SK-N-MC (cell line): ENCODE measurements around the gene SPTSSA.
"Not testable (repeated sequence)": the region's sequence is repeated elsewhere in the genome, so short reads cannot be mapped to it uniquely, and the experiment has no call there.

ENCODE experiments used
- DNase-seq: peaks from one replicate; pipeline ENCODE4 v3.0.0-alpha.2; 2011; ENCODE audit warnings: low read depth, low spot score
- H3K27ac ChIP-seq: fragments of 200-600 bp; sonication (generic); 2 replicates; pipeline ENCODE4 v1.5.1; 2016; ENCODE audit warnings: mixed run types
- H3K36me3 ChIP-seq: fragments of 200-600 bp; sonication (generic); 2 replicates; pipeline ENCODE4 v1.6.1; 2017; ENCODE audit warnings: antibody characterized with exemption, low read length, mixed read lengths; ENCODE audit not compliant: insufficient read depth
- H3K4me3 ChIP-seq: fragments of 200-600 bp; sonication (generic); 2 replicates; pipeline ENCODE4 v1.5.1; 2016
- H3K9ac ChIP-seq: fragments of 200-600 bp; sonication (generic); 2 replicates; pipeline ENCODE4 v1.8.0; 2017; ENCODE audit warnings: mixed run types, mixed read lengths; ENCODE audit not compliant: insufficient read length
- H3K9me3 ChIP-seq: fragments of 200-600 bp; sonication (generic); 2 replicates; pipeline ENCODE4 v1.6.1; 2017; ENCODE audit warnings: low read depth, mild to moderate bottlenecking, antibody characterized with exemption, low read length, moderate library complexity, mixed read lengths
- EZH2 ChIP-seq: fragments of 200-600 bp; sonication (generic); IDR thresholded peaks from one replicate; pipeline ENCODE4 v1.6.1; 2017; ENCODE audit warnings: antibody characterized with exemption
- FOXP2 ChIP-seq: optimal IDR thresholded peaks from 2 replicates; pipeline ENCODE3; 2011; ENCODE audit warnings: mild to moderate bottlenecking, moderate library complexity; ENCODE audit not compliant: insufficient read depth; ENCODE audit errors: extremely low read length, control extremely low read depth
- POLR2AphosphoS5 ChIP-seq: IDR thresholded peaks from 2 replicates; pipeline ENCODE4 v1.6.1; 2012; ENCODE audit warnings: mild to moderate bottlenecking, low read depth, low read length, borderline replicate concordance

The SPTSSA gene

DNA sequence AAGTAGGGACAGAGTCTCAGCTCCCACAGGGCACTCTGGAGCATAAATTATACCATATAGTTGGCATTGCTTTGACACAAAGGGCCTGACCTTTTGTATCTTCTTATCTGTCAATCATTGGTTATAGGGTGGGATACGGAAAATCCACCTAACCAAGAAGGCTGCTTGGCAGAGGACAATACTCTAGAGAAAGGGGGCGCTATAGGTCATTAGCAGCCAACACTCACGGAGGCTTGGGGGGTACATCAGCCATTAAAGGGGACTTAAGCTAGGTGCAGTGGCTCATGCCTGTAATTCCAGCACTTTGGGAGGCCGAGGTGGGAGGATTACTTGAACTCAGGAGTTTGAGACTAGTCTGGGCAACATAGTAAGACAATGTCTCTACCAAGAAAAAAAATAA, 22.9 kb downstream of the SPTSSA start:
- no peak overlapping the region for H3K27ac ChIP-seq
- no peak for DNase-seq
- no peaks in the 10 kb centered on the region for H3K36me3 ChIP-seq
- no peak for TF ChIP-seq POLR2AphosphoS5
- H3K9me3 ChIP-seq, result no peaks in the 10 kb centered on the region
- no peak overlapping the region for H3K9ac ChIP-seq
- H3K4me3 ChIP-seq, result no peak overlapping the region

- TF ChIP-seq FOXP2 (no peak), POLR2AphosphoS5 (no peak), EZH2 (no peak)
- H3K9me3 ChIP-seq, result no peaks in the 10 kb centered on the region
- H3K36me3 ChIP-seq, result no peaks in the 10 kb centered on the region
- no peak overlapping the region for H3K9ac ChIP-seq
- no peak overlapping the region for H3K4me3 ChIP-seq
- DNase-seq, result no peak
- no peak overlapping the region for H3K27ac ChIP-seq
Observed at GRCh38 chr14:34438438-34438837, 23.6 kb downstream of the SPTSSA start.

- Histone ChIP-seq H3K27ac (no peak overlapping the region), H3K9ac (no peak overlapping the region), H3K36me3 (no peaks in the 10 kb centered on the region), H3K4me3 (no peak overlapping the region), H3K9me3 (no peaks in the 10 kb centered on the region)
- no peak for DNase-seq
- TF ChIP-seq POLR2AphosphoS5 (no peak), FOXP2 (no peak), EZH2 (no peak)
Observed at GRCh38 chr14:34437729-34438080, 24.3 kb downstream of the SPTSSA start.

- Histone ChIP-seq H3K4me3 (no peak overlapping the region), H3K27ac (no peak overlapping the region), H3K36me3 (no peaks in the 10 kb centered on the region), H3K9me3 (no peaks in the 10 kb centered on the region), H3K9ac (no peak overlapping the region)
- DNase-seq, result no peak
- TF ChIP-seq FOXP2, result no peak
- TF ChIP-seq EZH2, result no peak
- TF ChIP-seq POLR2AphosphoS5, result no peak
Observed at GRCh38 chr14:34436960-34437728, 24.9 kb downstream of the SPTSSA start.

DNA sequence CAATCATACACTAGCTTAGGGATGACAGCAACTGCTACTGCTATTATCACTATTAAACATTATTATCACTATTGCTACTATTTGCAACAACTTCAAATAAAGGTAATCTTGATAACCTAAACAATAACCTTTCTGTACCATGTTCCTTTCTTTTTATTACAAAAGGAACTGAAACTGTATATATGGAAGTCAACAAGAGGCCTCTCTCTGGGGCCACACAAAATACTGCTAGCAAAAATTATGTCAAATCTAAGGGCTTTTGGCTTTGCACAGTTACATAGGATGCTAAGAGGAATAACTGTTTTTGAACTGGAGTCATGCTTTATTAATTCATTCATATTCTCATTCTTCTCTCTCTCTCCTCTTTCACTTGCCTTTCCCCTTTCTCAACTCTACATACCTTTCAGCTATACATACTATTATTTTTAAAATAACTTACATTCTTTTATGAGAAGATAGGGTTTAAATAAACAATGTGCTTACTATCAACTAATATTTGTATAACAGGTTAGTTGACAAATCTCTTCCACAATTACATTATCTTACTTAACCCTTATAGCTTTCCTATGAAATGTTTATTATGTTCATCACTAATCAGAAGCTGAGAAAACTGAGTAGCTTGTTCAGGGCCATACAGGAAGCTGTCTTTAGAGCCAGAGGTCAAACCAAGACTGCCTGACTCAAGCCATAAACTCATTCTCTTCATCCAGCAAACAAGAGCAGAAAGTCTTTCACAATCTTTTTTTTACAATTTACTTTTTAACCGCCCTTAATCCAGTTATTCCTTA, 25.7 kb downstream of the SPTSSA start:
- no peak for TF ChIP-seq POLR2AphosphoS5
- TF ChIP-seq EZH2, result no peak
- no peak for TF ChIP-seq FOXP2
- Histone ChIP-seq H3K9ac (no peak overlapping the region), H3K4me3 (no peak overlapping the region), H3K36me3 (no peaks in the 10 kb centered on the region), H3K27ac (no peak overlapping the region), H3K9me3 (no peaks in the 10 kb centered on the region)
- no peak for DNase-seq

GRCh38 chr14:34433957-34434356, 28.1 kb downstream of the SPTSSA start:
- TF ChIP-seq EZH2, result no peak
- no peak for TF ChIP-seq POLR2AphosphoS5
- TF ChIP-seq FOXP2, result no peak
- Histone ChIP-seq H3K9ac (no peak overlapping the region), H3K36me3 (no peaks in the 10 kb centered on the region), H3K9me3 (no peaks in the 10 kb centered on the region), H3K27ac (no peak overlapping the region), H3K4me3 (no peak overlapping the region)
- DNase-seq, result no peak

GRCh38 chr14:34428102-34428466, 34.0 kb downstream of the SPTSSA start:
- not testable (repeated sequence) for H3K27ac ChIP-seq, H3K4me3 ChIP-seq, H3K9me3 ChIP-seq, H3K9ac ChIP-seq, DNase-seq, H3K36me3 ChIP-seq

GRCh38 chr14:34426313-34427295, 35.4 kb downstream of the SPTSSA start:
- Histone ChIP-seq H3K27ac (no peak overlapping the region), H3K9me3 (no peaks in the 10 kb centered on the region), H3K9ac (no peak overlapping the region), H3K36me3 (no peaks in the 10 kb centered on the region), H3K4me3 (no peak overlapping the region)
- TF ChIP-seq FOXP2, result no peak
- no peak for TF ChIP-seq POLR2AphosphoS5
- TF ChIP-seq EZH2, result no peak
- DNase-seq, result no peak
